RCC 7860 (cell line): ENCODE data around the gene SLC2A9.
A peak's percentile ranks its signal among the peaks of the same experiment; 100 is the strongest.

Experiments
- DNase-seq: peaks from one replicate; pipeline ENCODE4 v3.0.0-alpha.2; 2015; ENCODE audit warnings: low spot score
- FAIRE-seq: peaks from 2 replicates; lab custom pipeline; 2012; peaks lifted over from hg19 to GRCh38; lab: Jason Lieb, UNC

SLC2A9 gene

DNA sequence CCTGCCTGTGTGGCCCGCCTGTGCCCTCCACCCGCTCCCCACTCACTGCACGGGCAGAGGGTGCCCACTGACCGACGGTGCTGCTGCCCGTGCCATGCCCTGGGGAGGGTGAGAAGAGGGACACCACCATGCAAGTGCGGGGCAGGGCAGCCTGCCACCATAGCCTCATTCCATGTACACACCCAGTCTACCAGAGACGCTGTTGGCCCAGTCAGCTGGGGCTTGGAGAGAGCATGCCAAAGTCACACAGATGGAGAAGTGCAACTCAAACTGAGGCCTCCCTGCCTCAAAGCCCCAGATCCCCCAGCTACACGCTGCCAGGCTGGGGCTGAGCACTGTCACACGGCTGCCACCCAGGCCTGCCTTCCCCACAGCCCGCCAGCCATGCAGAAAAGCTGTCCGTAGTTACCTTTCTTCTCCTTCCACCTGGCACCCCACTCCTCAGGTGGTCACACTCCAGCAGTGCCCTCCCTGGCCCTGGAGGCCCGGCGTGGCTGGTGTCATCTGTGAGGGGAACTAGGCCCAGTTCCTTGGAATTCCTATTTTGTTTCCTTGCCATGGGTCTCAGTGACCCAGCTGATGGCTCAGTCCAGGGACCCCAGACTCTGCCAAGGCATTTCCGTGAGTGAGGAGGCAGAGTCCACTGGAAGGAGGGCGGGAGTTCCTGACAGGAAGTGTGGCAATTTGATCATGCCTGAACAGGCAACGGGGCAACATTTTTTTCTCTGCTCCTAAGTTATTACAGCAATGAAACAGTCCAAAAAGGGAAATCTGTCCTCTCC lies at the start of gene SLC2A9:
TSS of gene SLC2A9 (minus strand) at position 627 of the 782 bp plus-strand sequence. CDS start at position 559, 68 bp downstream.
- DNase-seq (no peak), FAIRE-seq (no peak)

- DNase-seq: no peak
- FAIRE-seq: no peak
Measured at GRCh38 chr4:10069075-10069642, 47.9 kb upstream of the SLC2A9 start.

DNA sequence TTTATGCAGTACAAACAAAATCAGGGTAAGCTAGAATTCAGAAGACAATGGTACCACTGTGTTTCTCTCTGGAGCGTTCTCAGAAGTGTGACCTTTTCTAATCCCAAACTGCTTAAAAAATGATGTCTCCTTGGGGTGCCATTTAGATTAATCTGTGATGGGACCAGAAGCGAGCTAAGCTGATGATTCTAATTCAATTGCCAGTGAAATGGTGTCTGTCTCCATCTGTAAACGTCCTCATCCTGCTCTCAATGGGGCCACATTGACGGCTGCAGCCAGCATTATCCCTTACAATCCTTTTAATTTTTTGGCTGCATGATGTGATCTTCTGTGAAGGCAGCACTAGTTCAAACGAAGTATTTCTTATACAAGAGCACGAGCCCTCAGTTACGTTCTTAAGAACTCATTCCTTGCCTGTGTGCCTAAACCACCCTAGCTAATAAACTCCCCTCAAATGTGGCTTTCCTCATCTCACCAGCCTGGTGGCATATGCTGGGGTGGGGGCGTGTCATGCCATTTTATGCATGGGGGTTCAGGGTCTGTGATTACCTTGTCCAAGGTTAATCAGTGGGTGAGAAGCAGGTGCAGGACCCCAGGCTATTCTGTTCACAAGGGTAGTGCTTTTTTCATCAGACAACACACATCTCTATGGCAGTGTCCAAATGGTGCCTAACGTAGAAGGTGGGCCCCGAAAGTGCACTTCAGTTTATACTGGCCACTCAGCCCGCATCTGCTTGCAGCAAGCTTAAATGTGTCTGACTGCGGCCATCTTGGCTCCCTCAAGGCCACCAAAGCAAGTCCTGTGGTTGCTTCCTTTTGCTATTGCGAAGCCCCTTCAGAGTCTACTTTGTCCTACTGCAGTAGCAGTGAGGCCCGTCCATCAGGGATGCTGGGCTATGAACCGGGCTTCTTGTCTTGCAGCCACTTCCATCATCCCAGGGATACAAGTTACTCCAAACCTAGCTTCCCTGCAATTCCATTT lies 45.7 kb upstream of the SLC2A9 start:
- DNase-seq: no peak
- no peak for FAIRE-seq

DNA sequence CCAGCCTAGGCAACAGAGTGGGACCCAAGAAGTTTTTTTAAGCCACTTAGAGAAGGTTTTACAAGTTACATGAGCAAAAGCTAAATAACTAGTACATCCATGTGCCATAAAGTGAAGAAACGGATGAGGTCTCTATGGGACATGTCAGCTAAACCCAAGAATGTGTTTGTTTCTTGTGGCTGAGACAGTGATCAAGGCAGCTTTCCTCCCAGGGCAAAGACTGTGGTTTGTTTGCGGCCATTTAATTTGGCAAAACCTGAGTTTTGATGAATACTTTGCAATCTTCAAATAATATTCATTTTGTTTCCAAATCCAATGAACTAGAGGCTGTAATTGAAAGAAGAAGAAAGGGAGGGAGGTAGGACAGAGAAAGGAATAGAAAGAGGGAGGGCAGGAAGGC lies 44.9 kb upstream of the SLC2A9 start:
- DNase-seq (no peak), FAIRE-seq (no peak)

GRCh38 chr4:10063544-10064300 lies 42.4 kb upstream of the SLC2A9 start:
- no peak for FAIRE-seq
- peak; percentile 74 for DNase-seq

DNA sequence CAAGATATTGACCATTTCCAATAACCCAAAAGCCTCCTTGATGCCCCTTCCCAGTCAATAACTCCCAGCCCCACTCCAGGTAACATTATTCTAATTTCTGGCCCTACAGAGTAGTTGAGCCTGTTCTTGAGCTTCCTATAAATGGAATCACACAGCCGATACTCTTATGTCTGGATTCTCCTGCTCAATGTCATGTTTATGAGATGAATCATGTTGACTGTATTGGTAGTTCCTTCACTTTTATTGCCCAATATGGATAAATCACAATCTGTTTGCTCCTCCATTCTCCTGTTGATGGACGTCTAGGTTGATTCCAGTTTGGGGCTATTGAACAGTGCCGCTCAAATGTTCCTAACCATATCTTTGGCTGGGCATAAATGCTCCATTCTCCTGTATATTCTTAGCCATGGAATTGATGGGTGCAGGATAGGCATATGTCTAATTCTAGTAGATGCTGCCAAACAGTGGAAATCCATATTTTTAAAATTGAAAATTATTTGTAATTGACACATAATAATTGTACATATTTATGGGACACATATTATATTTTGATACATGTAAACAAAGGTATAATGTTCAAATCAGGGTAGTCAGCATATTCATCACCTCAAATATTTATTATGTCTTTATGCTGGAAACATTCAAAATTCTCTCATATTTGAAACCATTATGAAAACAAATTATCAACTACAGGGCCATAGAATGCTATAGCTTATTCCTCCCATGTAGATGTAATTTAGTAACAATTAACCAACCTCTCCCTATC lies 40.5 kb upstream of the SLC2A9 start:
- FAIRE-seq (no peak), DNase-seq (no peak)

- FAIRE-seq (no peak), DNase-seq (no peak)
Measured at GRCh38 chr4:10058371-10058770, 37.1 kb upstream of the SLC2A9 start.

DNA sequence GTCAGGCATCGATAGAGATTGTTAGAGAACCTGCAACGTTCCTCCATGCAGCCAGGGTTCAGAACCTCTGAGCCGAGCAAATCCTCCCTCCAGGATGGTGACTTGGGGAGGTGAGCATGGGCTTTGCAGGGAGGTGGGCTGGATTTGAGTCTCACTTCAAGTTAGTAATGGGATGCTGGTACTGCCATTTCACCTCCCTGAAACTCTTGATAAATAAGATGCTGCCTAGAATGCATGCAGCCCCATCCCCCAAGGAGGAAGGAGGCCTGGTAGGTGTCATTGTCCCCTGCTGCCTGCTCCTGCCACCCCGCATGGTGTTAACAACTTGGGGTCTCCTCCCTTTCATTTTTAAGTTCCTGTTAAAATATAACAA lies 35.7 kb upstream of the SLC2A9 start:
- no peak for FAIRE-seq

DNA sequence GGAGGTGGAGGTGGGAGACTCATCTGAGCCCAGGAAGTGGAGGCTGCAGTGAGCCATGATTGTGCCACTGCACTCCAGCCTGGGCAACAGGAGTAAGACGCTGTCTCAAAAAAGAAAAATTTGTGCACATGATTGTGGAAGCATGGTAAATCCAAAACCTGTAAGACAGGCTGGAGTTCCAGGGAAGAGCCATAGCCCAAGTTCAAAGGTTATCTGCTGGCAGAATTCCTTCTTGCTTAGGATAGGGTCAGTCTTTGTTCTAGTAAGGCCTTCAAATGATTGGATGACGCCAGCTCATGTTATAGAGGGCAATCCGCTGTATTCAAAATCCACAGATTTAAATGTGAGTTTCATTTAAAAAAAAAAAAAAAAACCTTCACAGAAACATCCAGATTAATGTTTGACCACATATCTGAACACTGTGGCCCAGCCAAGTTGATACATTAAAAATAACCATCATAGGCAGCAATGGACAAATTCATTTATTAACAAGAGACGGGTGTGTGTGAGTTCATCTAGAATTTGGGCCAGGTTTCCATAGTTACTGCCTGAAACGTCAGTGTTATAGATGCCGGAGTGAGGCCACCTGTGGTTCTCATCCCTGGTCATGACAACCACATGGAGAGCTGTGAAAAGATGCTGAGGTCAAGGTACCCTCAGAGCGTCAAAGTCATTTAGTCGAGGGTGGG lies 35.2 kb upstream of the SLC2A9 start:
- DNase-seq (no peak), FAIRE-seq (no peak)

More for the DNA sequence above, 35.7 kb upstream of the SLC2A9 start:
- no peak for DNase-seq

DNA sequence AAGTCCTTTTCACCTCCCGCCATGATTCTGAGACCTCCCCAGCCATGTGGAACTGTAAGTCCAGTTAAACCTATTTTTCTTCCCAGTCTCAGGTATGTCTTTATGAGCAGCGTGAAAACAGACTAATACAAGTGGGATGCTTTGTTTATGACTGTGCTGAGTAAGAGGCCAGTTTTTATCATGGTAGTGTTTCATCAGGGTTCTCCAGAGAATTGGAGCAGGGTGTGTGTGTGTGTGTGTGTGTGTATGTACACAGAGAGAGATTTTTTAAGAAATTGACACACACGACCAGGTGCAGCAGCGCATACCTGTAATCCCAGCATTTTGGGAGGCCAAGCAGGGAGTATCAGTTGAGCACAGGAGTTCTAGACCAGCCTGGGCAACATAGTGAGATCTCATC lies 34.6 kb upstream of the SLC2A9 start:
- DNase-seq (no peak), FAIRE-seq (no peak)

- DNase-seq (peak; percentile 40), FAIRE-seq (peak; percentile 78)
Measured at GRCh38 chr4:10054571-10055041, 33.3 kb upstream of the SLC2A9 start.

DNA sequence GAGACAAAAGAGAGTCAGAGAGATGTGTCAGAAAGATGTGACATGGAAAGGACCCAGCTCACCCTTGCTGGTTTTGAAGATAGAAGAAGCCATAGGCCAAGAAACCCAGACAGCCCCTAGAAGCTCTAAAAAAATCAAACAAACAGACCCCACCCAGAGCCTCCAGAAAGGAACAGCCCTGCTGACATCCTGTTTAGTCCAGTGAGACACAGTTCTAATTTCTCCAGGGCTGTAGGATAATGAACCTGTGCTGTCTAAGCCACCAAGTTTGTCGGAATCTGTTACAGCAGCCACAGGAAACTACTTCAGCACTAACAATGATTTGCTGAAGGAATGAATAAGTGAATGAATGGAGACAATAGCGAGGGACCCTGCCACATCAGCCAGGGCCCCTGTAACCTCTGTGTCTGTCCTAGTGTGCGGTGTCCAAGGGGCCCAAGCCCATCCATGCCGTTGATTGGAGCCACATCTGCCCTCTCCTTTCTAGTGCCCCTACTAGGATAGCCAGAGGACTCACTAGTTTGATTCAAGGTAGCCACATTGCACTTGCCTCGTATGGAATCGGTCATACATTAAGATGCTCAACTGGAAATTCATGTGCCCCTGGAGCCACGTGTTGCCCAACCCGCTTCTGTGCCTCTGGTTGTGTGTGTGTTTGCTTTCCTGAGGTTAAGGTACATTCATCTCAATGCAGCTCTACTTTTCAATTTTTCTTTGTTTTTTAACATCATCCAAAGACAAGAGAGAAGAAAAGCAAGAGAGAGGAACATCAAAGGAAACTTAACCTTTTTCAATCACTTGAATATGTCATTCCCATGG lies 32.5 kb upstream of the SLC2A9 start:
- FAIRE-seq: no peak
- DNase-seq: no peak

DNA sequence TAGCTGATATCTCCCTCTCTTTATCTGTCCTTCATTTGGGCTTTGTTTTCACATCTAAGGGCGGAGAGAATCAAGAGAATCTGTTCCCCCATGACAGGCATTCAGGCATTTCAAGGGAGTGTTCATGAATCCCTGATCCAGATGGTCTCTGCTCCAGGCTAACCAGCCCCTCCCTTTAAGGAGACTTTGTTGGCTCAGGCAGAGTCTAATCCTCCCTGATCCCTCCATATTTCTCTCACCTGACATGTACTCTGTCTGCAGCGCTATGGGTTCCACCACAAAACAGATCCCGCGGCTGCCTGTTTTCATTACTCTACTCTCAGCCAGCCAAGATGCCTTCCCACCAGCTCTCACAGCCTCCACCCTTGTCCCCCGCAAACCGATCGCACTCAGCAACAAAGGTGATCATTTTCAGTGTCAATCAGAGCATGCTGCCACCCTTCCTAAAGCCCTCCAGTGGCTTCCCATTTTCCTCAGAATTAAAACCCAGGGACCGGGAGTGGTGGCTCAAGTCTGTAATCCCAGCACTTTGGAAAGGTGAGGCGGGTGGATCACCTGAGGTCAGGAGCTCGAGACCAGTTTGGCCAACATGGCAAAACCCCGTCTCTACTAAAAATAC lies 30.3 kb upstream of the SLC2A9 start:
- DNase-seq (no peak), FAIRE-seq (no peak)

- DNase-seq (no peak), FAIRE-seq (no peak)
Measured at GRCh38 chr4:10050721-10051120, 29.4 kb upstream of the SLC2A9 start.

GRCh38 chr4:10050261-10050661 lies 29.0 kb upstream of the SLC2A9 start:
- DNase-seq: no peak

DNA sequence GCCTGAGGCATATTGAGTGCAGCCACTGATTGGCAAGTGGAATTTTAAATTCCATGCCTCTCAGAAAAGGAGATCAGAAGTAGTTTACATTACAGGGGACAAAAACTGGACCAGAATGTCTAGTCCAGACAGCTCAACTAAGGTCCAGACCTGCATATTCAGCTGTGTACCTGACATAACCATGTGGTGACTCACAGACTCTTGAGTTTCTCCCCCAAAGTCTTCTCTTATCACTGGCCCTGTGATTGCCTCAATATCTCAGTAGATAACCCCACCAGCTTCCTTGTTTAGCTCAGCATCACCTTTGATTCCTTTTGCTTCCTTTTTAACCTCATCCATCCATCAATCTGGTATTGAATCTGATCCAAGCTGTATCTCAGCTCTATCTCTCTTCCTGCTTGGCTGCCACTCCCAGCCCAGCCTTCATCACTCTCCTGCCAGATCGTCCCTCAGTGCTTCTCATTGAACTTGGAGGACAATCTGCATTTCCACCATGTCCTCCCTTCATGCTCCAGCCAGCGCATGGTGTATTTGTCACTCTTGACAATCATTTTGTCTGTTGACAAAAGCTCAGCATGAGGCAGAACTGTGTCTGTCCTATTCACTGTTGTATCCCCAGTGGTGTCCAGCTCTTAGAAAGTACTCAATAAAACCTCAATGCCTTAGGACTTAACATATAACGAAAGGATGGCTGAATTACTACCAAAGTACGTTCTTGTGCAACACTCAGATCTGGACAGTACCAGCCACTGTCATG lies 27.8 kb upstream of the SLC2A9 start:
- no peak for FAIRE-seq
- no peak for DNase-seq

More at GRCh38 chr4:10050261-10050661, 29.0 kb upstream of the SLC2A9 start:
- no peak for FAIRE-seq

DNA sequence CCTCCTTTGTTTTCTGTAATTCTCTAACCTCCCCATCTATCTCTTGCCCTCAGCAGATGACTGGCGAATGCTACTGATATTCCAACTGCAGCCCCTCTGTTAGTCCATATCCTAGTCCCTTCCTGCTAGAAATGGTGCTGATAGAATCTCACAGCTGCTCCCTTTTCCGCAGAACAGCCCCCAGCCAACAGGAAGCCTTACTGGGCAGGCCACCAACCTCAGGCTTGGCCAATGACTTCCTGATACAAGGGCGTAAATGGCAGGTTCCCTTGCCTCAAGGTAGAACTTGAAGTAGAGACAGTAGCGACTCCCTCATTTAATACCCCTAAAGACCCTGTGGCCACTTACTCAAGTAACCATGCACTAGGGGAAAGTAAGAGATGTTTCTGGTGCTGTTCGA lies 26.7 kb upstream of the SLC2A9 start:
- FAIRE-seq (no peak), DNase-seq (no peak)
